Head of caudate nucleus (tissue), 42 donors: ENCODE results near the gene TERF2IP.

Source experiments
- DNase-seq, 42 donors: peaks; one replicate each; pipeline versions ENCODE4 v3.0.0 to v3.0.0-alpha.2; 2020 to 2021; ENCODE audit warnings: mixed read lengths in 7 of 42
- intact Hi-C: fragments of 100-400 bp; cut with DNase I; formaldehyde crosslinking; loops from one replicate; pipeline ENCODE4 v1.15.0; 2022

Gene TERF2IP

DNA sequence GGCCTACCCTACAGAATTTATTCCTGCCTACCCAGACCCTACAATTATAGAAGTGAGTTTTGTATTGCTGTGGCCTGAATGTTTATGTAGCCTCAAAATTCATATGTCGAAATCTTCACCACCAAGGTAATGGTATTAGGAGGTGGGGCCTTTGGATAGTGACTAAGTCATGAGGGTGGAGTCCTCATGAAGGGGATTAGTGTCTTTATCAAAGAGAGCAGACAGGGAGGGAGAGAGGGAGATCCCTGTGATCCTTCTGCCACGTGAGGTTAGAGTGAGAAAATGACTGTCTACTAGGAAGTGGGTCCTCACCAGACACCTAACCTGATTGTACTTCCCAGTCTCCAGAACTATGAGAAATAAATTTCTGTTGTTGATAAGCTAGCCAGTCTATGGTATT is 54.7 kb downstream of the TERF2IP start:
- intact Hi-C loops: no loop called here
- DNase-seq: peak in 1 of 42 donors; percentile 4

DNA sequence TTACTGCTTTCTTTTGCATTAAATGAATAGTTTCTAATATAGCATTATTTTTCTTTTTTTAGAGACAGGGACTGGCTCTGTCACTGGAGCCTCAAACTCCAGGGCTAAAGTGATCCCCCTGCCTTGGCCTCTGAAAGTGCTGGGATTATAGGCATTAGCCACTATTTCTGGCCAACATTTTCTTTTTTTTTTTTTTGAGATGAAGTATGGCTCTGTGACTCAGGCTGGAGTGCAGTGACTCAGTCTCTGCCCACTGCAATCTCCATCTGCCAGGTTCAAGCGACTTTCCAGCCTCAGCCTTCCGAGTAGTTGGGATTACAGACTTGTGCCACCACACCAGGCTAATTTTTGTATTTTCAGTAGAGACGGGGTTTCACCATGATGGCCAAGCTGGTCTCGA is 55.7 kb downstream of the TERF2IP start:
- no peak for DNase-seq
- intact Hi-C loops: no loop called here
